Ovary (tissue), 3 donors: ENCODE results near the gene RPS6KA1.
"Not testable (repeated sequence)": the region's sequence is repeated elsewhere in the genome, so short reads cannot be mapped to it uniquely, and the experiment has no call there.

Experiments used
- CTCF ChIP-seq, 3 donors: fragments of 450-650 bp in 2 of 3; fragments of 200-600 bp in 1 of 3; IDR thresholded peaks; one replicate each; pipeline versions ENCODE4 v1.5.1 to v1.8.0; 2016 to 2022; ENCODE audit warnings: antibody characterized with exemption in 3 of 3, mild to moderate bottlenecking in 1 of 3
- EP300 ChIP-seq: sonication (generic); formaldehyde crosslinking; IDR thresholded peaks from one replicate; pipeline ENCODE4 v1.6.1; 2017; ENCODE audit warnings: antibody characterized with exemption
- POLR2A ChIP-seq: fragments of 450-650 bp; IDR thresholded peaks from one replicate; pipeline ENCODE4 v1.6.1; 2017; ENCODE audit warnings: antibody characterized with exemption, mild to moderate bottlenecking, moderate library complexity
- donor health status: DM: no; HTN: no; CAD: no.

- TF ChIP-seq POLR2A; CTCF (IDR thresholded peaks at IDR 0.05); EP300: not testable (repeated sequence)
Measured at GRCh38 chr1:26594593-26594992, 65.0 kb downstream of the RPS6KA1 start.
